ENCODE results near the gene MOG.

Gene MOG

GRCh38 chr6:29674008-29674407 lies 17.1 kb downstream of the MOG start:
- Histone ChIP-seq H3K27me3 (ENCODE audit: control insufficient read depth in 5 of 5, insufficient read depth in 4 of 5, low read length in 5 of 5) (peaks cover 0 to 18% (median 7%) of the 10 kb centered on the region in 5 donors), H3K4me3 (ENCODE audit: low read depth in 1 of 5, low read length in 5 of 5) (no peak overlapping the region), H3K27ac (ENCODE audit: low read depth, low read length) (no peak overlapping the region), H3K9me3 (ENCODE audit: control insufficient read depth in 5 of 5, low read length in 5 of 5) (no peaks in the 10 kb centered on the region), H3K4me1 (ENCODE audit: control insufficient read depth in 5 of 5, insufficient read depth in 5 of 5, low read length in 5 of 5) (no peaks in the 10 kb centered on the region), H3K36me3 (ENCODE audit: control insufficient read depth in 5 of 5, insufficient read depth in 5 of 5, low read length in 5 of 5) (no peaks in the 10 kb centered on the region), H3K9ac (ENCODE audit: low read length in 5 of 5) (no peak overlapping the region)

DNA sequence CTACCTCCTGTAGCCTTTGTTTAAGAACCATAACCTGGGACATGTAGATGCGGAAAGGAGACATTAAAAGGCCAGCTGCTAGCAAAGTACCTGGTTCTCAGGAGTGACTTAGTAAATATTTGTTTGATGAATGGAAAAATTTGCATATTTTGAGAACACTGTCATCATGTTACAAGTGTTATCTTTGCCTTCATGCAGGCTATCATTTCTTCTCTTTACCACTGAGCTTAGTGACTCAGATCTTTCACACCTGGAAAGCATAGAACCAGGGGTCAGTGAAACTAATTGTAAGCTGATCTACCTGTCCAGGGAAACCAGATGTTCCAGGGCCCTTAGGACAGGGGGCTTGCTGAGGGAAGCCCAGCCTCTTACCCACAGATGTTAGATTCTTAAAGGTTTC lies 18.7 kb downstream of the MOG start:
- no peak overlapping the region for H3K9ac ChIP-seq (ENCODE audit: low read length in 5 of 5)
- no peak overlapping the region for H3K27ac ChIP-seq (ENCODE audit: low read depth, low read length)

GRCh38 chr6:29676981-29677601 lies 20.2 kb downstream of the MOG start:
- Histone ChIP-seq H3K9ac (ENCODE audit: low read length in 5 of 5) (no peak overlapping the region), H3K36me3 (ENCODE audit: control insufficient read depth in 5 of 5, insufficient read depth in 5 of 5, low read length in 5 of 5) (no peaks in the 10 kb centered on the region), H3K4me1 (ENCODE audit: control insufficient read depth in 5 of 5, insufficient read depth in 5 of 5, low read length in 5 of 5) (peaks cover 0 to 4% (median 0%) of the 10 kb centered on the region in 5 donors), H3K9me3 (ENCODE audit: control insufficient read depth in 5 of 5, low read length in 5 of 5) (no peaks in the 10 kb centered on the region), H3K4me3 (ENCODE audit: low read depth in 1 of 5, low read length in 5 of 5) (no peak overlapping the region), H3K27me3 (ENCODE audit: control insufficient read depth in 5 of 5, insufficient read depth in 4 of 5, low read length in 5 of 5) (peaks cover 0 to 11% (median 9%) of the 10 kb centered on the region in 5 donors), H3K27ac (ENCODE audit: low read depth, low read length) (no peak overlapping the region)

More for the DNA sequence above, 18.7 kb downstream of the MOG start:
- H3K4me3 ChIP-seq (ENCODE audit: low read depth in 1 of 5, low read length in 5 of 5), result no peak overlapping the region
- no peaks in the 10 kb centered on the region for H3K4me1 ChIP-seq (ENCODE audit: control insufficient read depth in 5 of 5, insufficient read depth in 5 of 5, low read length in 5 of 5)
- H3K36me3 ChIP-seq (ENCODE audit: control insufficient read depth in 5 of 5, insufficient read depth in 5 of 5, low read length in 5 of 5), result no peaks in the 10 kb centered on the region
- H3K9me3 ChIP-seq (ENCODE audit: control insufficient read depth in 5 of 5, low read length in 5 of 5), result no peaks in the 10 kb centered on the region
- H3K27me3 ChIP-seq (ENCODE audit: control insufficient read depth in 5 of 5, insufficient read depth in 4 of 5, low read length in 5 of 5), result peaks cover 0 to 15% (median 9%) of the 10 kb centered on the region in 5 donors

- H3K36me3 ChIP-seq (ENCODE audit: control insufficient read depth in 5 of 5, insufficient read depth in 5 of 5, low read length in 5 of 5), result no peaks in the 10 kb centered on the region
- no peak overlapping the region for H3K4me3 ChIP-seq (ENCODE audit: low read depth in 1 of 5, low read length in 5 of 5)
- peaks cover 0 to 4% (median 0%) of the 10 kb centered on the region in 5 donors for H3K4me1 ChIP-seq (ENCODE audit: control insufficient read depth in 5 of 5, insufficient read depth in 5 of 5, low read length in 5 of 5)
- peaks cover 0 to 11% (median 2%) of the 10 kb centered on the region in 5 donors for H3K27me3 ChIP-seq (ENCODE audit: control insufficient read depth in 5 of 5, insufficient read depth in 4 of 5, low read length in 5 of 5)
- H3K27ac ChIP-seq (ENCODE audit: low read depth, low read length), result no peak overlapping the region
- H3K9ac ChIP-seq (ENCODE audit: low read length in 5 of 5), result no peak overlapping the region
- H3K9me3 ChIP-seq (ENCODE audit: control insufficient read depth in 5 of 5, low read length in 5 of 5), result no peaks in the 10 kb centered on the region
Measured at GRCh38 chr6:29678114-29678513, 21.2 kb downstream of the MOG start.

GRCh38 chr6:29679962-29680361 lies 23.1 kb downstream of the MOG start:
- peaks cover 0 to 11% (median 2%) of the 10 kb centered on the region in 5 donors for H3K27me3 ChIP-seq (ENCODE audit: control insufficient read depth in 5 of 5, insufficient read depth in 4 of 5, low read length in 5 of 5)
- H3K4me3 ChIP-seq (ENCODE audit: low read depth in 1 of 5, low read length in 5 of 5), result peak overlapping the region in 1 of 5 donors; percentile 55
- peaks cover 0 to 3% (median 0%) of the 10 kb centered on the region in 5 donors for H3K9me3 ChIP-seq (ENCODE audit: control insufficient read depth in 5 of 5, low read length in 5 of 5)
- H3K27ac ChIP-seq (ENCODE audit: low read depth, low read length), result no peak overlapping the region
- H3K36me3 ChIP-seq (ENCODE audit: control insufficient read depth in 5 of 5, insufficient read depth in 5 of 5, low read length in 5 of 5), result no peaks in the 10 kb centered on the region
- H3K9ac ChIP-seq (ENCODE audit: low read length in 5 of 5), result no peak overlapping the region
- peaks cover 0 to 4% (median 0%) of the 10 kb centered on the region in 5 donors for H3K4me1 ChIP-seq (ENCODE audit: control insufficient read depth in 5 of 5, insufficient read depth in 5 of 5, low read length in 5 of 5)

DNA sequence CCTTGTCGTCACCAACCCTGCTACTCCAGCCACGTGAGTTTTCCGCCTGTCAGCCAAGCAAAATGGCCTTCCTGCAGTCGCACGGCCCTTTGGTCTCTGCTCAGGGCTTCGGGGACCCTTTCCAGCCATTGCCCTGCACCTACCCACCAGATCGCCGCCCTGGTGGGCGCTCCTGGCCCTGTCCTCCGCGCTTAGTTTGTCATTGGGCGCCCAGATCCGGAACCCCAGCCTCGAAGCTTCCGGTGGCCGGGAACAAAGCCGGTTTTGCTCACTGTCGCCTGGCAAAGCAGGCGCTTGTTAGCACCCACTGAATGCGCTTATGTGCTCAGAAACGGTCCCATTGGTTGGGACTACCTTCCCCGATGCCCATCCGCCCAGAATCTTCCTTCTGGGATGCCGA lies 23.5 kb downstream of the MOG start:
- H3K9ac ChIP-seq (ENCODE audit: low read length in 5 of 5), result no peak overlapping the region
- peaks cover 0 to 11% (median 3%) of the 10 kb centered on the region in 5 donors for H3K27me3 ChIP-seq (ENCODE audit: control insufficient read depth in 5 of 5, insufficient read depth in 4 of 5, low read length in 5 of 5)
- peak overlapping the region in 1 of 5 donors; percentile 55 for H3K4me3 ChIP-seq (ENCODE audit: low read depth in 1 of 5, low read length in 5 of 5)
- H3K9me3 ChIP-seq (ENCODE audit: control insufficient read depth in 5 of 5, low read length in 5 of 5), result peaks cover 0 to 6% (median 0%) of the 10 kb centered on the region in 5 donors
- H3K36me3 ChIP-seq (ENCODE audit: control insufficient read depth in 5 of 5, insufficient read depth in 5 of 5, low read length in 5 of 5), result no peaks in the 10 kb centered on the region
- no peak overlapping the region for H3K27ac ChIP-seq (ENCODE audit: low read depth, low read length)
- peaks cover 0 to 4% (median 0%) of the 10 kb centered on the region in 5 donors for H3K4me1 ChIP-seq (ENCODE audit: control insufficient read depth in 5 of 5, insufficient read depth in 5 of 5, low read length in 5 of 5)

- Histone ChIP-seq H3K9me3 (ENCODE audit: control insufficient read depth in 5 of 5, low read length in 5 of 5) (peaks cover 0 to 9% (median 0%) of the 10 kb centered on the region in 5 donors), H3K36me3 (ENCODE audit: control insufficient read depth in 5 of 5, insufficient read depth in 5 of 5, low read length in 5 of 5) (no peaks in the 10 kb centered on the region), H3K27me3 (ENCODE audit: control insufficient read depth in 5 of 5, insufficient read depth in 4 of 5, low read length in 5 of 5) (peaks cover 0 to 11% (median 7%) of the 10 kb centered on the region in 5 donors), H3K4me3 (ENCODE audit: low read depth in 1 of 5, low read length in 5 of 5) (peak within 1 kb of the TSS in 1 of 5 donors; percentile 55), H3K4me1 (ENCODE audit: control insufficient read depth in 5 of 5, insufficient read depth in 5 of 5, low read length in 5 of 5) (peaks cover 0 to 4% (median 0%) of the 10 kb centered on the region in 5 donors), H3K9ac (ENCODE audit: low read length in 5 of 5) (no peak within 1 kb of the TSS), H3K27ac (ENCODE audit: low read depth, low read length) (no peak within 1 kb of the TSS)
Measured at GRCh38 chr6:29680904-29681303, 24.0 kb downstream of the MOG start, which contains the start of gene ZFP57. Gene ZFP57 (minus strand): TSS chr6:29681152. CDS start chr6:29677003, 4,149 bp downstream.

- H3K27me3 ChIP-seq (ENCODE audit: control insufficient read depth in 5 of 5, insufficient read depth in 4 of 5, low read length in 5 of 5), result peaks cover 0 to 11% (median 7%) of the 10 kb centered on the region in 5 donors
- H3K9ac ChIP-seq (ENCODE audit: low read length in 5 of 5), result no peak overlapping the region
- H3K27ac ChIP-seq (ENCODE audit: low read depth, low read length), result no peak overlapping the region
- H3K4me1 ChIP-seq (ENCODE audit: control insufficient read depth in 5 of 5, insufficient read depth in 5 of 5, low read length in 5 of 5), result peaks cover 0 to 4% (median 0%) of the 10 kb centered on the region in 5 donors
- H3K4me3 ChIP-seq (ENCODE audit: low read depth in 1 of 5, low read length in 5 of 5), result no peak overlapping the region
- H3K9me3 ChIP-seq (ENCODE audit: control insufficient read depth in 5 of 5, low read length in 5 of 5), result peaks cover 0 to 9% (median 0%) of the 10 kb centered on the region in 5 donors
- H3K36me3 ChIP-seq (ENCODE audit: control insufficient read depth in 5 of 5, insufficient read depth in 5 of 5, low read length in 5 of 5), result no peaks in the 10 kb centered on the region
Measured at GRCh38 chr6:29681811-29682210, 24.9 kb downstream of the MOG start.

DNA sequence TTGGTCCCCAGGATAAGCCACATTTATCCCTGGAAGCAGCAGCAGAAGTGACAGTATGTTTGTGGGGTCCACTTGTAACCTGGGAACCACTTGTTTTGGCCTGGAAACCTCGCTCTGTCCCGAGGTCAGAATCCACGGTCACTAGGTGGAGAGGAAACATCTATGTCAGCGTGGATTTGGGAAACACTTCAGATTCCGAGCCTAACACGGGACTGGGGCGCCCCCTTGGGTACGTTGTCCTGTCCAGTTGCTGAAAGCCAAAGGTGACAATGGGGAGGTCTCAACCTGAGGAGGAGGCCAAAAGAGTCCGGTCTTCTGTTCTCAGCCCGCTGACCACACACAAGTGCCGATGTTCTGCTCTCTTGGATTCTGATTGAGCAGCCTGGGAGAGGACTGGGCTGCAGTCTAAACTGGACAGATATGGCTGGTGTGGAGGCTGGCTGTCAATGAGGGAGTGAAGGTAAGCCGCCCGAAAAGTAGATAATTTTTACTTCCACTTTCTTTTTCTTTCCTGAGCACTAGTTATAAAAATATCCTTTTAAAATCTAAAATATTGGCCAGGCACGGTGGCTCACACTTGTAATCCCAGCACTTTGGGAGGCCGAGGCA lies 28.9 kb downstream of the MOG start:
- H3K4me1 ChIP-seq (ENCODE audit: control insufficient read depth in 5 of 5, insufficient read depth in 5 of 5, low read length in 5 of 5), result peaks cover 0 to 3% (median 0%) of the 10 kb centered on the region in 5 donors
- H3K27ac ChIP-seq (ENCODE audit: low read depth, low read length), result no peak overlapping the region
- H3K4me3 ChIP-seq (ENCODE audit: low read depth in 1 of 5, low read length in 5 of 5), result no peak overlapping the region
- H3K27me3 ChIP-seq (ENCODE audit: control insufficient read depth in 5 of 5, insufficient read depth in 4 of 5, low read length in 5 of 5), result peaks cover 0 to 5% (median 4%) of the 10 kb centered on the region in 5 donors
- no peak overlapping the region for H3K9ac ChIP-seq (ENCODE audit: low read length in 5 of 5)
- peaks cover 0 to 9% (median 0%) of the 10 kb centered on the region in 5 donors for H3K9me3 ChIP-seq (ENCODE audit: control insufficient read depth in 5 of 5, low read length in 5 of 5)
- no peaks in the 10 kb centered on the region for H3K36me3 ChIP-seq (ENCODE audit: control insufficient read depth in 5 of 5, insufficient read depth in 5 of 5, low read length in 5 of 5)

- no peak overlapping the region for H3K27ac ChIP-seq (ENCODE audit: low read depth, low read length)
- no peaks in the 10 kb centered on the region for H3K4me1 ChIP-seq (ENCODE audit: control insufficient read depth in 5 of 5, insufficient read depth in 5 of 5, low read length in 5 of 5)
- no peak overlapping the region for H3K9ac ChIP-seq (ENCODE audit: low read length in 5 of 5)
- no peak overlapping the region for H3K4me3 ChIP-seq (ENCODE audit: low read depth in 1 of 5, low read length in 5 of 5)
- peaks cover 0 to 6% (median 0%) of the 10 kb centered on the region in 5 donors for H3K27me3 ChIP-seq (ENCODE audit: control insufficient read depth in 5 of 5, insufficient read depth in 4 of 5, low read length in 5 of 5)
- peaks cover 0 to 2% (median 0%) of the 10 kb centered on the region in 5 donors for H3K9me3 ChIP-seq (ENCODE audit: control insufficient read depth in 5 of 5, low read length in 5 of 5)
- no peaks in the 10 kb centered on the region for H3K36me3 ChIP-seq (ENCODE audit: control insufficient read depth in 5 of 5, insufficient read depth in 5 of 5, low read length in 5 of 5)
Measured at GRCh38 chr6:29694637-29695036, 37.7 kb downstream of the MOG start.

Data from subcutaneous abdominal adipose tissue (tissue), 5 donors.